HCT116 (cell line): ENCODE results near the gene TINCR.

Experiments
- CTCF ChIP-seq, 3 experiments: fragments of 200-600 bp in 1 of 3; sonication (generic) in 1 of 3; IDR thresholded peaks in 2 of 3; conservative IDR thresholded peaks in 1 of 3; 2 replicates each; pipeline ENCODE4 v1.5.1; 2012 to 2017; ENCODE audit warnings: low read depth in 2 of 3, low read length in 2 of 3, antibody characterized with exemption in 1 of 3, borderline replicate concordance in 1 of 3, control low read depth in 1 of 3, mild to moderate bottlenecking in 1 of 3, mixed read lengths in 1 of 3, mixed run types in 1 of 3, moderate library complexity in 1 of 3; ENCODE audit not compliant: insufficient read depth in 1 of 3
- JUND ChIP-seq: IDR thresholded peaks from 2 replicates; pipeline ENCODE4 v1.6.1; 2012
- POLR2A ChIP-seq: IDR thresholded peaks from 2 replicates; pipeline ENCODE4 v1.7.0; 2011; ENCODE audit warnings: borderline replicate concordance; ENCODE audit not compliant: insufficient read depth, insufficient read length; ENCODE audit errors: extremely low read depth
- POLR2AphosphoS5 ChIP-seq: IDR thresholded peaks from 2 replicates; pipeline ENCODE4 v1.6.1; 2011; ENCODE audit warnings: mild to moderate bottlenecking, low read depth, low read length, moderate library complexity
- RAD21 ChIP-seq: IDR thresholded peaks from 2 replicates; pipeline ENCODE4 v1.6.1; 2012; ENCODE audit warnings: low read depth, mild to moderate bottlenecking
- REST ChIP-seq: IDR thresholded peaks from 2 replicates; pipeline ENCODE4 v1.6.1; 2012; ENCODE audit warnings: low read depth
- SIN3A ChIP-seq: IDR thresholded peaks from 2 replicates; pipeline ENCODE4 v1.6.1; 2012; ENCODE audit warnings: low read depth
- SP1 ChIP-seq: IDR thresholded peaks from 2 replicates; pipeline ENCODE4 v1.6.1; 2012; ENCODE audit warnings: low read depth
- SRF ChIP-seq: IDR thresholded peaks from 2 replicates; pipeline ENCODE4 v1.6.1; 2012; ENCODE audit warnings: low read depth
- YY1 ChIP-seq: IDR thresholded peaks from 2 replicates; pipeline ENCODE4 v1.6.1; 2011; ENCODE audit warnings: low read length, low read depth, moderate library complexity, mild to moderate bottlenecking; ENCODE audit not compliant: insufficient replicate concordance; ENCODE audit errors: extremely low read depth

- TF ChIP-seq RAD21 (no peak), CTCF (IDR thresholded peaks at IDR 0.05 in 2 of 3, conservative IDR thresholded peaks at IDR 0.05 in 1 of 3; ENCODE audit: borderline replicate concordance in 1 of 3, insufficient read depth in 1 of 3, low read depth in 2 of 3, low read length in 2 of 3) (no peak), SP1 (no peak), SIN3A (no peak), POLR2A (no peak), POLR2AphosphoS5 (no peak), YY1 (no peak), JUND (no peak), REST (no peak), SRF (no peak)
These were observed 7.8 kb upstream of the TINCR start for GRCh38 chr19:5575590-5575989.
